Measurements from ENCODE around the gene PPM1H.

The PPM1H gene

DNA sequence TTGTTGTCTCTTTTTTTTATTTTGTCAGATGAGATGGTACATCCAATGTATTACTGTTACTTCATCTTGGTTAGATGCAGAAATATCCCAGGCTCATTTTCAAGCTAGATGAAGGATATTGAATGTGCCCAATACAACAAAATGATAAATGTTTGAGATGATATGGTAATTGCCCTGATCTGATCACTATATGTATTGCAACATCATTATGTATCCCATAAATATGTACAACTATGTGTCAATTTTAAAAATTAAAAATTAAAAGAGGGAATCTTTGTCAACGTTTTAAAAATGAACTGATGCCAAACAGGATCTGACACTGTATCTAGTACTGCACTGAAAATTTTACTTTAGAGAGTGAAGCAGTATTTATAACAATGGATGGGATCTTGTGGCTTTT is 78.5 kb downstream of the PPM1H start:
- no peaks in the 10 kb centered on the region for H3K36me3 ChIP-seq
- no peaks in the 10 kb centered on the region for H3K27me3 ChIP-seq (ENCODE audit: insufficient read depth, low read depth, severe bottlenecking)
- TF ChIP-seq, protein P1, sequence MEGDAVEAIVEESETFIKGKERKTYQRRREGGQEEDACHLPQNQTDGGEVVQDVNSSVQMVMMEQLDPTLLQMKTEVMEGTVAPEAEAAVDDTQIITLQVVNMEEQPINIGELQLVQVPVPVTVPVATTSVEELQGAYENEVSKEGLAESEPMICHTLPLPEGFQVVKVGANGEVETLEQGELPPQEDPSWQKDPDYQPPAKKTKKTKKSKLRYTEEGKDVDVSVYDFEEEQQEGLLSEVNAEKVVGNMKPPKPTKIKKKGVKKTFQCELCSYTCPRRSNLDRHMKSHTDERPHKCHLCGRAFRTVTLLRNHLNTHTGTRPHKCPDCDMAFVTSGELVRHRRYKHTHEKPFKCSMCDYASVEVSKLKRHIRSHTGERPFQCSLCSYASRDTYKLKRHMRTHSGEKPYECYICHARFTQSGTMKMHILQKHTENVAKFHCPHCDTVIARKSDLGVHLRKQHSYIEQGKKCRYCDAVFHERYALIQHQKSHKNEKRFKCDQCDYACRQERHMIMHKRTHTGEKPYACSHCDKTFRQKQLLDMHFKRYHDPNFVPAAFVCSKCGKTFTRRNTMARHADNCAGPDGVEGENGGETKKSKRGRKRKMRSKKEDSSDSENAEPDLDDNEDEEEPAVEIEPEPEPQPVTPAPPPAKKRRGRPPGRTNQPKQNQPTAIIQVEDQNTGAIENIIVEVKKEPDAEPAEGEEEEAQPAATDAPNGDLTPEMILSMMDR (IDR thresholded peaks at IDR 0.05; ENCODE audit: low read depth, low read length) = no peak
- DNase-seq = no peak
- no peaks in the 10 kb centered on the region for H3K9me3 ChIP-seq (ENCODE audit: severe bottlenecking)
- no peak overlapping the region for H3K27ac ChIP-seq
- H3K4me3 ChIP-seq (ENCODE audit: low read depth, low read length) = no peak overlapping the region

DNA sequence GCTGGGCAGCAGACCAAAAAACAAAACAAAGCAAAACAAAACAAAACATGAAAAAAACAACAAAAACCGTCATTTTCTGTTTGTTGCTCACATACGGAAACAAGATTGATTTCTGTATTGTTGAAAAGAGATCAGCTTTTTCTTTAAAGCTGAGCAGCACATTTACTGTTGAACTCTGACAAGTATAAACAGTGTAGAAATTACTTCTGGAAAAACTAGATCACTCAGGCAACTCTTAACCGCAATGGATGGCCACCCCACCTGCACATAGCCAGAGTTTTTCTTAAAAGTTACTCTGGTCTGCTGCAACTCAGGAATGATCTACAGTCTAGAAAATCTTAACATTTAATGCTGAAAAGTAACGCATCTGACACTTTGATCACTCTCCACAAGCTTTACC is 80.9 kb downstream of the PPM1H start:
- TF ChIP-seq, protein P1 (IDR thresholded peaks at IDR 0.05; ENCODE audit: low read depth, low read length) = no peak

DNA sequence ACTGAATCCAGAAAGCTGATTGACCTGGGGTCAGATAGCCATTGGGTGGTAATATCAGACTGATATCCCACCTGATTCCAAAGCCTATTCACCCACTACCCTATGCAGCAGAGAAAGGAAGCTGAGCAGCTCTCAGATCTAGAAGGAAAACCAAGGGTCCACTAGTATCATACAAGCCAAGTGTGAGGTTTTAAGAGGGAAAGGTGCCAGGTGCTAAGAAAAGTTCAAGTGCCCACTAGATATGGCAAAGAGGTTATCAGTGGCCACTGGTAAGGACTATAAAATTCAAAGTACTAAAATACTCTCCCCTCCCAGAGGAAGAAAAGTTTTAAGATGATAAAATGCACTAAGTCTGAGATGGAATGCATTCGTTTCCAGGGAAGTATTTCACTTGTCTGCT is 85.6 kb downstream of the PPM1H start:
- Histone ChIP-seq H3K27ac (no peak overlapping the region), H3K9me3 (ENCODE audit: severe bottlenecking) (no peaks in the 10 kb centered on the region), H3K27me3 (ENCODE audit: insufficient read depth, low read depth, severe bottlenecking) (no peaks in the 10 kb centered on the region), H3K36me3 (no peaks in the 10 kb centered on the region), H3K4me3 (ENCODE audit: low read depth, low read length) (no peak overlapping the region)
- TF ChIP-seq, protein P1 (IDR thresholded peaks at IDR 0.05; ENCODE audit: low read depth, low read length) = no peak
- no peak for DNase-seq

More for the DNA sequence above, 80.9 kb downstream of the PPM1H start:
- Histone ChIP-seq H3K36me3 (no peaks in the 10 kb centered on the region), H3K4me3 (ENCODE audit: low read depth, low read length) (no peak overlapping the region), H3K9me3 (ENCODE audit: severe bottlenecking) (no peaks in the 10 kb centered on the region), H3K27ac (no peak overlapping the region), H3K27me3 (ENCODE audit: insufficient read depth, low read depth, severe bottlenecking) (no peaks in the 10 kb centered on the region)
- no peak for DNase-seq

DNA sequence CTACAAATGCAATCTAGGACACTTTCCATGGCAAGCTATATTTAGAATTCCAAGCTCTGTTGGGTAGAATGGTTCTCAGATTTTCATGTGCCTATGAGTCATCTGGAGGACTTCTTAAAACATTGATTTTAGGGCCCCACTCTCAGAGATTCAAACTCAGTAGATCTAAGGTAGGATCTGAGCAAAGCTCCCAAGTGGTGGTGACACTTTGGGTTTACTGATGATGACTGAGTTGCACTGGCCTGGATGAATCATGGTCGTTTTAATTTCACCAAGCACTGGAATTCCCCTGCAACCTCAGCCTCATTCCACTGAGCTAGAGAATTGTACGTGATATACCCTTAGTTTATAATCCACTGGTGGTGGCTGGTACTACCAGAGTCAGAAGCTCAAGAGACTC is 86.5 kb downstream of the PPM1H start:
- H3K9me3 ChIP-seq (ENCODE audit: severe bottlenecking) = no peaks in the 10 kb centered on the region
- no peaks in the 10 kb centered on the region for H3K36me3 ChIP-seq
- no peak for DNase-seq
- no peak overlapping the region for H3K4me3 ChIP-seq (ENCODE audit: low read depth, low read length)
- H3K27ac ChIP-seq = no peak overlapping the region
- no peaks in the 10 kb centered on the region for H3K27me3 ChIP-seq (ENCODE audit: insufficient read depth, low read depth, severe bottlenecking)
- TF ChIP-seq, protein P1 (IDR thresholded peaks at IDR 0.05; ENCODE audit: low read depth, low read length) = no peak

DNA sequence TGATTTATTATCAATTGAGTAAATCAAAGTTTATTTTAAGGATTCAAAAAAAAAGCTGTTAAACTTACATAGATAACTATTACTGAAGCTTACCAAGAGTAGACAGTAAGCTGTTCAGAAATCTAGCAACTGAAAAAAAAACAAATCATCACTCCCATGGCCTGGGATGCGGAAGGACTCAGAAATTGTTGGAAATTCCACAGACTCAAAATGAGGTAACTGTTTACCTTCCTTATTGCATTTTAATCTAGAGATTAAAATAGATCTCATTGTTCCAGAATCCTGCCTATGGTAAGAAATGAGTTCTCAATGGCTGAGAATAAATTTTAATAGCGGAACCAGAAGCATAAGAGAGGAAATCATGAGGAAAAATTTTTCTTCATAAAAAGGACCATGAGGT is 87.2 kb downstream of the PPM1H start:
- H3K9me3 ChIP-seq (ENCODE audit: severe bottlenecking) = no peaks in the 10 kb centered on the region
- TF ChIP-seq, protein P1 (IDR thresholded peaks at IDR 0.05; ENCODE audit: low read depth, low read length) = no peak
- no peak for DNase-seq
- H3K4me3 ChIP-seq (ENCODE audit: low read depth, low read length) = no peak overlapping the region
- no peaks in the 10 kb centered on the region for H3K36me3 ChIP-seq
- no peak overlapping the region for H3K27ac ChIP-seq
- no peaks in the 10 kb centered on the region for H3K27me3 ChIP-seq (ENCODE audit: insufficient read depth, low read depth, severe bottlenecking)

DNA sequence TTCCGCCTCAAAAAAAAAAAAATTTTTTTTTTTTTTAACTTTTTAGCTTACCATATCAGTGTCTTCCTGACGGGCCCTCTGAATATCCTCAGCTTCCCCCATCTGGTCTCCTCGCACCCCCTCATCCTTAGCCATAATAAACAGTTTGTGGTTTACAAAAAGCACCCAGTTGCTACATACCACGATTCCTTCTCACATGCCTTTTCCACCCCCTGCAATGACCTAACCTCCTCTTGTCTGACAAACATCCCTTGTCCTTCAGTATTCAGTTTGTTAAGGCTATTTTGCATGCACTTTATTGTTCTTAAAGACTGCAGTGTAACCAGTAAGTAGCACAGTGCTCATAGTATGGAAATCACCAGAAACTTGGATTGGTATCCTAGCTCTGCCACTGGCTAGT is 88.5 kb downstream of the PPM1H start:
- Histone ChIP-seq H3K27ac (no peak overlapping the region), H3K27me3 (ENCODE audit: insufficient read depth, low read depth, severe bottlenecking) (no peaks in the 10 kb centered on the region), H3K9me3 (ENCODE audit: severe bottlenecking) (no peaks in the 10 kb centered on the region), H3K4me3 (ENCODE audit: low read depth, low read length) (no peak overlapping the region), H3K36me3 (no peaks in the 10 kb centered on the region)
- DNase-seq = no peak
- TF ChIP-seq, protein P1 (IDR thresholded peaks at IDR 0.05; ENCODE audit: low read depth, low read length) = no peak

Measured in WERI-Rb-1 (cell line).